HepG2 (cell line): ENCODE measurements around the gene MYLK. TPM values are rescaled to one million over a fixed set of nuclear protein-coding genes. Genes with fewer than 3 reads are reported as not detected.

Experiments used
- ATAC-seq: fragments of 200-7000 bp; cut with Tn5 transposase; 3 replicates; pipeline ENCODE4 v1.9.1; 2020; ENCODE audit warnings: mild to moderate bottlenecking, moderate library complexity
- BruUV-seq: library from RNA; stranded (reverse); fragments of 400-500 nt; replicated peaks from 2 replicates; lab custom pipeline; 2021; lab: Mats Ljungman, UMichigan
- CTCF ChIA-PET: fragments of 300-600 bp; formaldehyde crosslinking; extraction: SDS; loops from one replicate; lab custom pipeline; 2021; ENCODE audit warnings: low total read pairs, inconsistent platforms, low intra/inter-chr PET ratio; lab: Yijun Ruan, JAX
- POLR2A ChIA-PET: fragments of 350-600 bp; sonication (Branson Sonifier 250); formaldehyde crosslinking; loops from one replicate; lab custom pipeline; 2020; ENCODE audit warnings: antibody characterized with exemption, inconsistent platforms; lab: Yijun Ruan, JAX
- DNase-seq: peaks from one replicate; pipeline ENCODE4 v3.0.0-alpha.2; 2015; ENCODE audit warnings: low spot score
- FAIRE-seq: peaks from 3 replicates; lab custom pipeline; 2011; peaks lifted over from hg19 to GRCh38; lab: Jason Lieb, UNC
- H2AFZ ChIP-seq: one replicate; pipeline ENCODE4 v1.6.1; 2011; ENCODE audit warnings: low read length, inconsistent platforms
- H3K27ac ChIP-seq: fragments of 300-600 bp; 3 replicates; pipeline ENCODE4 v1.8.0; 2011; ENCODE audit warnings: mixed run types, mild to moderate bottlenecking, mixed read lengths, low read length, inconsistent platforms; ENCODE audit not compliant: insufficient read depth; ENCODE audit errors: extremely low read length
- H3K27me3 ChIP-seq, 2 experiments: fragments of 200-600 bp in 1 of 2; 2 replicates in 1 of 2; 3 replicates in 1 of 2; pipeline versions ENCODE4 v1.6.0 to v1.8.0; 2011; ENCODE audit warnings: low read length in 2 of 2, mild to moderate bottlenecking in 2 of 2, moderate library complexity in 2 of 2, inconsistent platforms in 1 of 2; ENCODE audit not compliant: insufficient read depth in 2 of 2, control insufficient read depth in 1 of 2
- H3K36me3 ChIP-seq, 2 experiments: fragments of 200-600 bp in 1 of 2; replicated peaks in 1 of 2; 2 replicates in 1 of 2; 3 replicates in 1 of 2; pipeline versions ENCODE4 v1.5.1 to v1.8.0; 2011; ENCODE audit warnings: low read length in 2 of 2, inconsistent platforms in 1 of 2; ENCODE audit not compliant: insufficient read depth in 2 of 2, control insufficient read depth in 1 of 2
- H3K4me1 ChIP-seq: 2 replicates; pipeline ENCODE4 v1.5.1; 2012; ENCODE audit warnings: low read length, inconsistent platforms; ENCODE audit not compliant: insufficient read depth
- H3K4me2 ChIP-seq: 2 replicates; pipeline ENCODE4 v1.6.0; 2011; ENCODE audit warnings: low read depth, low read length, inconsistent platforms
- H3K4me3 ChIP-seq, 3 experiments: fragments of 200-600 bp in 1 of 3; sonication (generic), shearing (Covaris generic) in 1 of 3; replicated peaks in 1 of 3; 2 replicates each; pipeline ENCODE4 v1.5.1; 2011 to 2016; ENCODE audit warnings: low read length in 3 of 3, inconsistent platforms in 2 of 3, low read depth in 2 of 3, mild to moderate bottlenecking in 2 of 3, control low read depth in 1 of 3, mixed read lengths in 1 of 3; ENCODE audit not compliant: insufficient read depth in 1 of 3
- H3K79me2 ChIP-seq: one replicate; pipeline ENCODE4 v1.6.1; 2011; ENCODE audit warnings: low read length, inconsistent platforms; ENCODE audit not compliant: insufficient read depth
- H3K9ac ChIP-seq: 2 replicates; pipeline ENCODE4 v1.6.0; 2011; ENCODE audit warnings: mild to moderate bottlenecking, low read depth, low read length, inconsistent platforms; ENCODE audit not compliant: insufficient read depth
- H3K9me3 ChIP-seq: 2 replicates; pipeline ENCODE4 v1.5.1; 2012; ENCODE audit warnings: mild to moderate bottlenecking, low read length
- H4K20me1 ChIP-seq: 2 replicates; pipeline ENCODE4 v1.6.0; 2011; ENCODE audit warnings: inconsistent platforms, mild to moderate bottlenecking, low read length, moderate library complexity; ENCODE audit not compliant: insufficient read depth
- ETV5 ChIP-seq: IDR thresholded peaks from 2 replicates; pipeline ENCODE4 v1.6.1; 2018; ENCODE audit warnings: missing biosample characterization, missing genetic modification reagents, inconsistent platforms, borderline replicate concordance
- FIP1L1 ChIP-seq: fragments of 200-400 bp; formaldehyde crosslinking; IDR thresholded peaks from 2 replicates; pipeline ENCODE4 v1.6.1; 2018; ENCODE audit warnings: low read depth, mild to moderate bottlenecking, low read length, moderate library complexity, borderline replicate concordance; ENCODE audit not compliant: insufficient read depth
- HNF4G ChIP-seq, 2 experiments: sonication (generic) in 1 of 2; formaldehyde crosslinking in 1 of 2; IDR thresholded peaks; 2 replicates each; pipeline versions ENCODE4 v1.4.0 to v1.6.1; 2011 to 2020; ENCODE audit warnings: borderline replicate concordance in 2 of 2, low read depth in 2 of 2, mild to moderate bottlenecking in 2 of 2, low read length in 1 of 2, missing genetic modification reagents in 1 of 2, moderate library complexity in 1 of 2
- MXD3 ChIP-seq: IDR thresholded peaks from 2 replicates; pipeline ENCODE4 v1.6.1; 2016; ENCODE audit warnings: mild to moderate bottlenecking, missing biosample characterization, missing genetic modification reagents
- NFYB ChIP-seq: sonication (generic); formaldehyde crosslinking; IDR thresholded peaks from 2 replicates; pipeline ENCODE4 v1.4.0; 2020; ENCODE audit warnings: missing genetic modification reagents
- PBX3 ChIP-seq: sonication (generic); formaldehyde crosslinking; IDR thresholded peaks from 2 replicates; pipeline ENCODE4 v1.8.1; 2023; ENCODE audit warnings: missing genetic modification reagents, inconsistent platforms, borderline replicate concordance
- TAF15 ChIP-seq: fragments of 200-400 bp; formaldehyde crosslinking; IDR thresholded peaks from one replicate; pipeline ENCODE4 v1.6.1; 2018; ENCODE audit warnings: mild to moderate bottlenecking, low read depth, low read length; ENCODE audit not compliant: poor library complexity, severe bottlenecking
- ZNF839 ChIP-seq: sonication (generic); formaldehyde crosslinking; IDR thresholded peaks from 2 replicates; pipeline ENCODE4 v1.4.0; 2020; ENCODE audit warnings: missing genetic modification reagents, mild to moderate bottlenecking, borderline replicate concordance
- WGBS: methylation state at CpG from one replicate; pipeline ENCODE4 v1.1.6; 2017; ENCODE audit warnings: low lambda C conversion rate; 5-methylcytosine and 5-hydroxymethylcytosine counted together
- in situ Hi-C: cut with HindIII; loops from 2 replicates; pipeline ENCODE4 v1.10.0; 2017; ENCODE audit warnings: low pct_unique_long_range_greater_than_20kb; ENCODE audit not compliant: extremely low pct_ligation_motif_present
- intact Hi-C: fragments of 100-400 bp; cut with micrococcal nuclease; formaldehyde crosslinking; loops from one replicate; pipeline ENCODE4 v1.10.0; 2022; ENCODE audit not compliant: unreplicated experiment
- polyA plus RNA-seq, 8 experiments: library from polyadenylated mRNA; depleted of rRNA in 3 of 8; stranded (reverse) in 7 of 8; unstranded in 1 of 8; fragments of >200 nt; fragmentation: Illumina TruSeq in 4 of 8; extraction: Trizol in 4 of 8; gene quantifications; 2 replicates each; pipeline versions ENCODE4 v1.2.1 to v1.2.3, GENCODE V29; 2011 to 2016; ENCODE audit warnings: low read depth in 4 of 8, missing spikeins in 1 of 8, mixed read lengths in 1 of 8; ENCODE audit not compliant: insufficient read depth in 1 of 8
- total RNA-seq, 5 experiments: library from RNA; depleted of rRNA; stranded (reverse); fragments of >200 nt; fragmentation: Illumina TruSeq; extraction: Trizol; gene quantifications; 2 replicates each; pipeline ENCODE4 v1.2.3, GENCODE V29; 2016; ENCODE audit warnings: low read depth in 1 of 5

MYLK gene
- total and polyA plus RNA-seq, 2 of the 13 experiments (the other 11 are each of a cell fraction or from before 2014, with no cell fraction given), result 10.6 to 34.9 TPM

GRCh38 chr3:123628996-123629746 is 255.0 kb downstream of the MYLK start:
- intact Hi-C loops, result no loop called here
- no peak for ATAC-seq
- H3K27ac ChIP-seq, result no peak overlapping the region
- peaks cover 23% of the 10 kb centered on the region for H3K4me1 ChIP-seq
- FAIRE-seq, result no peak
- H2AFZ ChIP-seq, result no peak overlapping the region
- no peak overlapping the region for H3K4me3 ChIP-seq
- no peak overlapping the region for H3K9ac ChIP-seq
- TF ChIP-seq FIP1L1, result no peak
- no peak for TF ChIP-seq ETV5 (CRISPR knock-in tag)
- TF ChIP-seq TAF15, result no peak
- no peak for TF ChIP-seq ZNF839 (CRISPR knock-in tag)
- no peak for TF ChIP-seq NFYB (CRISPR knock-in tag)
- TF ChIP-seq PBX3 (CRISPR knock-in tag), result no peak
- no peak for TF ChIP-seq MXD3
- no peak for TF ChIP-seq HNF4G (IDR thresholded peaks at IDR 0.05; ENCODE audit: borderline replicate concordance, low read depth, low read length)
- TF ChIP-seq HNF4G (CRISPR knock-in tag; IDR thresholded peaks at IDR 0.05; ENCODE audit: borderline replicate concordance, low read depth), result no peak
- TF ChIP-seq, all 625 proteins: peak for 0
- Histone ChIP-seq H3K4me2 (no peak overlapping the region), H3K79me2 (no peaks in the 10 kb centered on the region), H3K36me3 (peaks cover 14 to 44% of the 10 kb centered on the region in 2 experiments; a peak in 4 of 5 replicates), H4K20me1 (no peaks in the 10 kb centered on the region), H3K9me3 (no peaks in the 10 kb centered on the region), H3K27me3 (no peaks in the 10 kb centered on the region)
- 97% methylated on average over 20 of the region's 22 CpGs for WGBS
- DNase-seq, result no peak
- CTCF ChIA-PET, result no interaction called here
- in situ Hi-C loops, result no loop called here
- no TSS peak for BruUV-seq
- POLR2A ChIA-PET, result no interaction called here
